NCI-H1092 (cell line): ENCODE data around the gene KCNK18.
"Not testable (repeated sequence)": the region's sequence is repeated elsewhere in the genome, so short reads cannot be mapped to it uniquely, and the experiment has no call there.

Experiments used
- DNase-seq: peaks from one replicate; lab custom pipeline; 2025; lab: John Stamatoyannopoulos, UW

The KCNK18 gene

DNA sequence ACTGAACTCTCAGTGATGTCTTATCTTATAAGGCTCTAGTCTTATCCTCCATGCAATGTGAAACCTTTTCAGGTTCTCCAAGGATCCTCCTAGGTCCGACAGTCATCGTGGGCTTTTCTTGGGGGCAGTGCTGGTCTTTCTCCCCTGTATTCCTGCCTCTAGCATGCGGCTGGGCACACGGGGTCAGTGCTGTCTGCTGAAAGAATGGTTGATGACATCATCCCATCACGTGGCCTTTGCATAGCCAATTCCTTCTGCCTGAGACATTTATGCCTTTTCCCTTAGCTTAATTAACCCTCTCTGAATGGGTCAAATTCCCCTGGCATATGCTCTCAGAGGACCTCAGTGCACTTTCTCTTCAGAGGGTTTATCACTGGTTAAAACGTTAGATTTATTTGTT is 27.0 kb upstream of the KCNK18 start:
- no peak for DNase-seq

DNA sequence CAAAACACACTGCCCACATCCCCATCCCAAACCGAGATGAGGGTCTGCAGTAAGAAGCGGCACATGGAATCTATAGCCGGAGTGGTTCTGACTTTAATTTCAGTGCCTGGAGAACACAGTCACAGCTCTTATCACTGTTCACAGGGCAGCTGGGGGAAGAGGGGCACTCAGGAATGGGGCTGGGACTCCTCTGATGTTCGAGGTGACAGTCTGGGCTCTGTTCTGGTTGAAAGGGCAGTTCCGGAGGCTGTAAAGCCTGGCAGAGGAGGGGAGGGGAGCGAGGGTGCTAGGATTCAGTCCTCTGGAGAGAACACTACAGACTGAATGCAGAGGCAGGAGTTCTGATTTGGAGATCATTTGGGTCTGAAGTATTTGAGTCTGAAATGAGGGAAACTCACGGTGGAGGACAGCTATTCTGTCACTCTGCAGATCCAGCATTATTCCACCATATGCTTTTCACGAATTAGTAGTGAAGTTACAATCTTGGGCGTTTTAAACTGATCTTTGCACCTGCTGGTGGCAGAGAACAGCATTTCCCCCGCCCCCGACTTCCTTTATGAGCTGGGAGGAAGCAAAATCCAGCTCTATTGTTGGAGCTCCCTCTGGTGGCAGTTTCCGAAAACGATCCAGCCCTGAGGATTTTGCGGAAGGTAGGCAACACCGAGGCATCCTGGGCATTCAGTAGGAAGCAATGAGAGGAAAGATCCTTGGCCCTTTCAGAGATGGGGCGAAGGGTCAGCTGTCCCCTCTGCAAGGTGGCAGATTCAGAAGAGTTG is 22.7 kb upstream of the KCNK18 start:
- DNase-seq: peak; percentile 55

DNA sequence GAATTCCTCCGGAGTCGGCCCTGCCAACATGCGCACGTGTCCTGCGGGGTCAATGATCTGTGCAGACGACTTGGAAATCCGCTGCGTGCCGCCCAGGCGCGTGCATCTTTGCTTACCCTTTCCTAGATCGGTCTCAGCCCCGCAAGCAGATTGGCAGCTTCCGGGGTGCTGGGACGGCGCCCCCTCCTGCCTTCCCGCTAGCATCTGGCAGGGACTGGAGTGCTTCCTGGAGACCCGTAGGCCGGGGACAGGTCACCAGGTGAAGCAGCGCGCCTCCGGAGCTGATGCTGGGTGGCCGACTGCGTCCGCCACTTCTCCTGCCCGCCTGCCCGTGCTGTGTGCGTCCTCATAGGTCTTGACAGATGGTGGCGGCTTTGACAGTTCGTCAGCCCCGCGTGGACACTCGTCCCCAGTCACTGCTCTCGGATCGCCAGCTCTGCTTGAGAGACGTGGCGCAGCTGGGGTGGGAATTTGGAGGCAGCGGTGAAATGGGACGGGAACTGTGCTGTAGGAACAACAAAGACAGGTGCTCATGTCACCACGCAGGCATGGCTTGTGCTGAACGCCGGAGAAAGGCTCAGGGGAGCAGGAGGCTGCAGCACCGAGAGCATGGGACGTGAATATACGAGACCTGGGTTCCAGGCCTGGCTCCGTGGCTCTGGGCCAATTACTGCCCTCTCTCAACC is 21.9 kb upstream of the KCNK18 start:
- no peak for DNase-seq

DNA sequence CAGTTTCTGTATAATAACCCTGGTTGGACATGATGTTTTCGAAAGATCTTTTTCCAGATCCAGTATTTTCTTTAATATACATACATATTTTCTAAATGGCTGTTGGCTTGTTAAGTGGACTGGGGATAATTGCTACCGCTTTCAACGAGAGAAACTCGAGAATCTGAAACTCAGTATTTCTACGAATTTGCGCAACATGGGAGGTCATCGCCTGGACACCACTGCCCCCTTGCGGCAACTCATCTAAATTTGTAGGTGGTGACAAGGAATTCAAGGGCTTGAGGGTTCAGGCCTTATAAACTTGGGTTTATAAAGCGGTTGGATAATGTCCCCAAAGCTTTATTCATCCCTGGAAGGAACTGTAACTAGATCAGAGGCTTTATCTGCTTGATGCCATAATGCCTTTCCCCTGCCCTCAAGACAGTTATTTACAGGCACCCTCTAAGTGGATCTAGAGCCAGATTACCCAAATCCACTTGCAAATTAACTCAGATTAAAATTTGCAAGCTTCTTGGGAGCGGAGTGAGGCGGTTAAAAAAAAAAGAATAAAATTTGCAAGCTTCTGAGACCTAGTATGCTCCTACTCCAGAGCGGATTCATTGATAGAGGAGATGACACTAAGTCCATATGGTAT is 21.3 kb upstream of the KCNK18 start:
- DNase-seq: no peak

DNA sequence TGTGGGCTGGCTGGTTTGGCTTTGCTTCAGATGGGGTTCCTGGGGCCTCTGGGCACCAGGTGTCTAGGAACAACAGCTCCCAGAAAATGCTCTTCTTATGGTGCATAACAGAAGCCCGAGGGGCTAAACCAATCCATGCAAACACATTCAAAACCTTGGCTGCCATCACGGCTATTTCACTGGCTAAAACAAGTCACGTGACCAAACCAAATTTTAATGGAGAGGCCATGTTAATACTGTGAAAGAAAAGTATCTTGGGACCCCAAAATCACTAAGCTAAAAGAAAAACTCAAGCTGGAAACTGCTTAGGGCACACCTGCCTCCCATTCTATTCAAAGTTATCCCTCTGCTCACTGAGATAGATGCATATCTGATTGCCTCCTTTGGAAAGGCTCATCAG is 19.1 kb upstream of the KCNK18 start:
- no peak for DNase-seq

DNA sequence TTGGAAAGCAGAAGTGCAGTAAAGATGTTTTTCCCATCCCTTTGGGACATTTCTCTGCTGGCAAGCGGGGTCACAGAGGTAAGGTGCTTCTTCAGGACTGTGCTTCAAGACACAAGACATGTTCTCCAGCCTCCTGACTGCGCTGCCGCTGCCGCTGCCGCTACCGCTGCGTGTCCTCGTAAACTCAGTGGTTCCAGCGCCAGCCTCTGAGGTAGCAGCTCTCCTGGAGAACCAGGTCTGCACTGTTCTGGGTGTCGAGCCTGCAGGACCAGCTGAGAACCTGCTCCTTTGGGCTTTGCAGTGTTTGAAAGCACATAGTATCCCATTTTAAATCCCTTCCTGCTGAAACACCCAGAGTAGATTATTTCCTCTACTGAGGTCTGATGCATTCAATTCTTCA is 13.0 kb upstream of the KCNK18 start:
- no peak for DNase-seq

DNA sequence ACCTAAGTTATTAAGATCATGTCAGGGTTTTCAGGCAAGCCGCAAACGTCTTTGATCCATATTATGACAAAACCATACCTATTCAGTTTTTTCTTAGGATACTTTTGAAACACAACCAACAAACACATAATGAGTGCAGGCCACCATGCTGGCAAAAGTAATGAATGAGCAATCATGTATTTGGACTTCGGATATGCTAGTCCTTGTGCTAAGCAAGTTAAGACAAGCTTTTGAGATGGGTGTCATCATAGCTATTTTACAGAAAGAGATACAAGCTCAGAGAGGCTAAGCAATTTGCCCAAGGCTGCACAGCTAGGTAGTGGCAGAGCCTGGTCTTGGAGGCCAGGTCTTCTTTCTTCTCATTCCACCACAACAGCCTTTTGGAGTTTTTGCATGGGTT is 12.5 kb upstream of the KCNK18 start:
- no peak for DNase-seq

DNA sequence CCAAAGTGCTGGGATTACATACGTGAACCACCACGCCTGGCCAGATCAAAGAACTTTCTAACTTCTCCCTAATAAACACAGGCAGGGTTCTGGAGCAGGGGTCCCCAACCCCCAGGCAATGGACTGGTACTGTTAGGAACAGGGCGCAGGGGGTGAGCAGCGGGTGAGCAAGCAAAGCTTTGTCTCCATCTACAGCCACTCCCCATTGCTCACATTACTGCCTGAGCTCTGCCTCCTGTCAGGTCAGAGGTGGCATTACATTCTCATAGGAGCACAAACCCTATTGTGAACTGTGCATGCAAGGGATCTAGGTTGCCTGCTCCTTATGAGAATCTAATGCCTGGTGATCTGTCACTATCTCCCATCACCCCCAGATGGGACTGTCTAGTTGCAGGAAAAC is 11.5 kb upstream of the KCNK18 start:
- DNase-seq: not testable (repeated sequence)

DNA sequence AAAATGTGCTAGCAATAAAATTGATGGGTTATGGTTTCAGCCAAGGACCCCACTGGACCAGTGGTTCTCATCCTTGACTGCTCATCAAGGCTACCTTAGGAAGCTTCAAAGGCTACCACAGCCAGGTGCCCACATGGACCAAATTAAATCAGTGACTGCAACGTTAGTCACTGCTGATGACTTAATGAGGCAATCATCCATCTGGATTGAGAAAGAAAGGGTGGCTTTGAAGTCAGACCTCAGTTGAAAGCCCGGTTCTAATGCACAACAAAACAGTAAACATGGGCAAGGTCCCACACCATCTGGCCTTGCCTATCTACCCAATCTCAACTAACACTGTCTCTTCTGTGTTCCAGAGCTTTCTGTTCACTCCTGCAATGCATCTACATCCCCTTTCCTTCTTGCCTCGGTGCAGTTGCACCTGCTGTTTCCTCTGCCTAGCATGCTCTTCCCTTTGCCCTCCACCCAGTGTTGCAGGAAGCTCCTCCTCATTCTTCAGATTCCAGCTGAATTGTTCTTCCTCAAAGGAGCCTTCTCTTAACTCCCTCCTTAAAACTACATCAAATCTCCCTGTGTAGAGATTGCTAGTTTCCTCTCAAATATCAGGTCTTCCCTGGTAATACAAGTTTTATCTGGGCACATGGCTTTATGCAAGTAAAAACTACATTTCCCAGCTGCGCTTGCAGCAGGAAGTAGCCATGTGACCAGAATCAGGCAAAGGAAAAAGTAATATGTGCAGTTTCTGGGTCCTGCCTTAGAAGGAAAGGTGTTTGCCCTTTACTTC is 10.3 kb upstream of the KCNK18 start:
- no peak for DNase-seq

DNA sequence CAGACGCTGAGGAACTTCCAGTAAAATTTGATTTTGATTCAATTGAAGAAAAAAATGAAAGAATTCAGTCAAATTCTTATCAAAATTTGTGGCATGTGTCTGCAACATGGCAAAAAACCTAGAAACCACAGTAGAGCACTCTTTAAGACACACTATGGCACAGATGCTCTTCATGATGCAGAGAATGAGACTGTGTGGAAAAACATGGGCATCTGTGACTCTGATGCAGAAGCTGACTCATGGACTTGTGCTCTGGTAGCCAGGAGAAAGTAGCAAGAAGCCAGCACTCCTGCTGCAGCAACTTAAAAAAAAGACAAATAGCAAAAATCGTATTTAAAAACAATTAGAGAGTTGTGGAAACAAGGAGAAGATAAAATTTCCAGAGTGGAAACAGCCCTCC is 8.9 kb upstream of the KCNK18 start:
- no peak for DNase-seq

DNA sequence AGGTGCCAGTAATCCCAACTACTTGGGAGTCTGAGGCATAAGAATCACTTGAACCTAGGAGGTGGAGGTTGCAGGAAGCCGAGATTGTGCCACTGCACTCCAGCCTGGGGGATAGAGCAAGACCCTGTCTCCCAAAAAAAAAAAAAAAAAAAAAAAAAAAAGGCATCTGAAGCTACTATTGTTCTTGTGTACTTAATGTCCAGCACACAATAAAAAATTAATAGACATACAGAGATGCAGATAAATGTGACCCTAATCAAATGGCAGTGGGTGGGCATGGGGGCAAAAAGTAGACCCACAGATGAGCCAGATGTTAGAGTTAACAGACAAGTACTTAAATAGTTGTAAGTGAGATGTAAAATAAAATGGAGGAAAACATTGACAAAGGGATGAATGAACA is 7.7 kb upstream of the KCNK18 start:
- DNase-seq: no peak

DNA sequence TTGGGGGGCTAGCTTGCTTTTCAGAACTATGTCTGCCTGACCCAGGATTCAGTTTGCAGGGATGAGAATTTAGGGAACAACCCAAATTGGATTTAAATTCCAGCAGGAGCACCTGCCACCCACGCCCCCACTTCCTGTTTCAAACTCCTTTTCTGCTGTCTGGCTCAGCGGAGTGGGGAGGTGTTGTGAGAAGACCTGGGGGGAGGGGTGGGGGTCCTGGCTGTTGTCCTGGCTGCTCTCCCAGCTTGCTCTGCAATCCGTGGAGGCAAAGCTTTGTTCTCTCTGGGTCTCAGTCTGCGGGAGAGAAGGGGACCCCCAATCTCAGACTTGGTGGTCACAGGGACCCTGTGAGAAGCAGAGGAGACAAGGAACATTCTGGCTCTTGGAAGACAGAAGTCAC is 799 bp downstream of the KCNK18 start:
- no peak for DNase-seq

DNA sequence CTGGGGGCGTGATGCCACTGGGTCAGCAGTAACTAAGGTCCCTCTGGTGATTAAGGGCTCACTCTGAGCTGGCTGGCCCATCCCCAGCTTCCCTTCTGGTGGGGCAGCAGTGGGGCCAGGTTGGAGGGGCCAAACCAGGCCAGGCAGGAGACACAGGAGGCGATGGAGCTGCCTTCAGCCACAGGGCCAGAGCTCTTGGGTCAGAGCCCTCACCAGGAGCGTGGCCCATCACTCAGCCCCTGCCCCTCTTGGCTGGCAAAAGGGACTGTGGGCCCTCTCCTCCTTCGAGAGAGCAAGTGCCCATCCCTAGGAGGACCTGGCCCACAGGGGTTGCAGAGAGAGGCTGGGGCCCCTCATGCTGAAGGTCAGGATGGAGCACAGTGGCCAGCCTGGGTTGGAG is 4.5 kb downstream of the KCNK18 start:
- no peak for DNase-seq

DNA sequence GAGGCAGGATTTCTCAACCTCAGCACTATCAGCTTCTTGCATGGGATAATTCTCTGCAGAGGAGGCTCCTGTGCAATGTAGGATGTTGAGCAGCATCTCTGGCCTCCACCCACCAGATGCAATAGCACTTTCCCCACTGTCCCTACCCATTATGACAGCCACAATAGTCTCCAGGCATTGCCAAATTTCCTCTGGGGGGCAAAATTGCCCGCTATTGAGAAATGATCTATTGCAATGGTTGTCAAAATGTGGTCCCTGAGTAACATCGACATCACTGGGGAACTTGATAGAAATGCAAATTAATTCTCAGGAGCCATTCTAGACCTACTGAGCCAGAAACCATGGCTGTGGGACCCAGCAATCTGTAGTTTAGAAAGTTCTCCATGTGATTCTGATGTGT is 7.0 kb downstream of the KCNK18 start:
- DNase-seq: no peak

DNA sequence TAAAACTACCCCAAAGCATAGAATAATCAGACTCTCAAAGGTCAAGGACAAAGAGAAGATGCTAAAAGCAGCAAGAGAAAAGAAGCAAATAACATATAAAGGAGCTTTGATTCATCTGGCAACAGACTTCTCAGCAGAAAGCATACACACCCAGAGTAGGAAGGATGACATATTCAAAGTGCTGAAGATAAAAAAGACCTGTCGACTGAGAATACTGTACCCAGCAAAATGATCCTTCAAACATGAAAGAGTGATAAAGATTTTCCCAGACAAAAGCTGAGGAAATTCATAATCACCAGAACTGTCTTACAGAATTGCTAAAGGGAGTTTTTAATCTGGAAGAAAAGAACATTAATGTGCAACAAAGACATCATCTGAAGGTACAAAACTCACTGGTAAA is 14.9 kb downstream of the KCNK18 start:
- DNase-seq: no peak

DNA sequence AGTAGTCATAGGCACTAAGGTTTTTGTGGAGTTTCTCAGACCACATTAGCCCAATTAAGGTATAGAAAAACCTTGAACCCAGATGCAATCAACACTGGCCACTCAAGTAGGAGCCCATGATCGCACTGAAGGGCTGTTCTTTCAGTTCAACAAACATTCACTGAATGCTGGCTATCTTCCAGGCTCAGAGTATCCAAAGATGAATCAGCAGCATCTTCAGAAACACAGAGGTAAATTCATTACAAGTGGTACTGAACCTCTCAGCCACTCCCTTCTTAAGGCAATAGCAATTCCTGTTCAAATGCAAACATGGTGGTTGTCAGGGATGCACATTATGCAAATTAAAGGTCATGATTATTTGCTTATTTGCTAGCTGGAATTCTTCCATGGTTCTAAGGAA is 17.1 kb downstream of the KCNK18 start:
- DNase-seq: no peak

DNA sequence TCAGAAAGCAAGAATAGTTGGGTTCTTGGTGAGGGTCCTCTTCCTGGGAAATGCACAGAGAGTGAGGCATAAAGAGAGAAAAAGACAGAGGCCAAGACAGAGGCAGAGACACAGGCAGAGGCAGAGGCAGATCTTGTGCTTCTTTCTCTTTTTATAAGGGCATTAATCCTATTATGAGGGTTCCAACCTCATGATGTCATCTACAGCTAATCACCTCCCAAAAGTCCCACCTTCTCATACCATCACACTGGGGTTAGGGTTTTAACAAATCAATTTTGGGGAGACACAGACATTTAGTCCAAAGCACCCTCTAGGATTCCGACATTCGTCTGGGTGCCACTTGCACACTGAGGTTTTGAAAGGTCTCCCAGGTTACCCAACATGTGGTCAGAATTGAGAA is 17.8 kb downstream of the KCNK18 start:
- no peak for DNase-seq

DNA sequence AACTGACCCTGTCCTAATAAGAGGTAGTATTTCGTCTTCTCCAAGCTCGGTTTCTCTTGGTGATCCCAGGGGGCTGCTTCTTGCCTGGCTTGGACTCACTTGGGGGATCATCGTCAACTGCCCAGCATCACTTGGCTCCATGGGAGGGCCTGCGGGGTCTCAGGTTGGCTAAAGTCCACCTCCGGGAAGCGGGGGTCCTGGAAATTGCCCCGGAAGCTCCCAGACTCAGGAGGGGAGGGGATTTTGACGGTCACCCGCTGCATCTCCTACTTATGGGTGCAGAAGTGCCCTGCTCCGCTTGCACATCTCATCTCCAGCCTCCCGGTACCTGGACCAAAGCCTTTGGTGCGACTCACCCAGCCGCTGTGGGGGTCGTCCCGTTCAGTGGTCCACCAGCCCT is 18.7 kb downstream of the KCNK18 start:
- no peak for DNase-seq

DNA sequence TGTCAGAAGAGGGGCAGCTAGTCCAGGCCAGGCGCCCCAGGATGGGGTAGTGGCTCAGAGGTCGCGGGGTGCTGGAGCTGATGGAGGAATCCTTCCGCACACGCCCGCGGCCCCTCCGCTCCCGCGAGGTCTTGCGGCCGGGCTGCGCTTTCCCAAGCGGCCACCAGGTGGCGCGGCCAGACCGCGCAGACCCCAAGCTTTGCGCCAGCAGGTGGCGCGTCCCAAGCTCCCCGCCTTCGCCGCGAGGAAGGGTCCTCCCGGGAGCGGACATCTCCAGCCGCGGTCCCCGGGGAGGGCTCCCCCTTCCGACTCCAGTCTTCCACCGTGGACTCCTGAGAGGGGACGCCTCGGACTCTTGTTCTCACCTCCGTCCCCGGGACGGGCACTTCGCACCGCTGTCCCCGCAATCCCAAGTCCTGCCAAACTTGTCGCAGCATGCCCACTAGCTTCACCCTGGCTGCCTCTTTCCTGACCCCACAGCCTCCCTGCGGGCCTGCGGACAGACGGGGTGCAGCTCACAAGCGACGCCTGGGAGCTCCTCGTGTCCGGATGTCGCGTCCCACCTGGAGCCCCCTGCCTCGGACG is 19.4 kb downstream of the KCNK18 start:
- DNase-seq: peak; percentile 31

DNA sequence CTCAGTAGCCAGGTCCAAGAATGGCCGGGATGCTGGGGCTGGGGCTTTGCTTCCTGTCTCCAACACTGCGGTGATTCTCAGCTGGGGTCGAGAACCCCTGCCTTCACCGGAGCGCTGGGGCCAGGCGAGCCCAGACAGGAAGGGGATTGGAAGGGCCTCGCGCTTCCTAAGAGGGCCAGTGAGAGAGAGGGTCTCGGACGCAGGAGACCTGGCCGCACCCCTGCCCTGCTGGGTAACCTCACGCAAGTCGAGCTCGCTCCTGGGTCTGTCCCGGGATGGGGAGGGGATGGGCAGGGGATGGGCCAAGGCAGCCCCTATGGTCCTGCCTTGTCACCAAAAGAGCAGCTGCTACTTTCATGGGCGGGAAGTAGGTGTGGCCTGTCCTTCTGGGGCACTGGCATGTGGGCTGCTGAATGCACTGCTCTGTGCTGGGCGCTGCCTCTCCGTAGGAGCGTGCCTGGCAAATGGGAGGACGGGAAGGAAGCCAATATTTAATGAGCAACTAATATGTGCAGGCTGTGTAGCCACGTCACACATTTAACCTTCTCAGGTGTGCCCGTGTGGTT is 20.0 kb downstream of the KCNK18 start:
- DNase-seq: no peak

DNA sequence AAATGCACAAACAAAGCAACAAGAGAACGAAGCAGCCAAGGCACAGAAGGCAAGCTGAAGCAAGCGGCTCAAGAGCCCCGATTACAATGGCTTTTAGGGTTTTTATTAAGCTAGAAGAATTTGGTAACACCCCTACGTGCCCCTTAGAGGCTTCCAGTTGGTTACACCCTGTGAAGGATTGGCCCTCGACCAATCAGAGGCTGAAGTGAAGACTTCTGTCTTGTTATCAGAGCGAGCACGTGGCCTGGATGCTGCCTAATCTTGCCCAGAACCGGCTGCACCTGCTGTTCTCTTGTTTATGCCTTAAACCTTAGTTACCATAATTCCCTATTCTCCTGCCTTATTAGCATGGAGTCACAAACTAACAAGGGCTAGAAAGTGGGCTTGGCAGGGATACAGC is 21.4 kb downstream of the KCNK18 start:
- no peak for DNase-seq

DNA sequence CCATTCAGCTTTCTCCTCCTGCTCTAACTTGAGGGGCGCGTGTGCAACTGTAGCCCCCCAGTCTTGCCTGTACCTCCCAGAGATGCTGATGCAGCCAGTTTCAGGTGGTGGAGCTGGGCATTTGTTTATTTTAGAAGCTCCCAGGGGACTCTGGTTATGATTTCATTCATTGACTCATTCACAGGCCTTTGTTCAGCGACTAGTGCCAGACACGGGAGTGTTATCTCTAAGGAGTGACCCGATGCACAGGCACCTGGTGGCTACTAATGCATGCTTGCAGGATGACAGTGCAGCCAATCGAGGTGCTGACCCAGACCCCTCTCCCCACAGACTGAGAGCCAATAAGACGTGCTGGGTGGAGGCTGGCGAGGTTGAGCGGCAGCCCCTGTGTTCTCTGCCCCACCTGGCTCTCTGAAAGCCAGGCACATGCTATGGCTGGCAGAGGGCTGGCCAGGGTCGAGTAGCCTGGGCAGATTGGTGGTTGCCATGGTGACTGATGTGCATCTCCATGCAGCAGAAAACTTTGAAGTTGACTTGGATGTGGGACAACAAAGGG is 23.9 kb downstream of the KCNK18 start:
- no peak for DNase-seq
